GM19395 (cell line): ENCODE measurements around the gene SRPRB.

Experiments used
- ATAC-seq: cut with Tn5 transposase; IDR thresholded peaks from one replicate; pipeline ENCODE4 v1.9.1; 2021; ENCODE audit warnings: mild to moderate bottlenecking, moderate library complexity; ENCODE audit not compliant: unreplicated experiment

The SRPRB gene

DNA sequence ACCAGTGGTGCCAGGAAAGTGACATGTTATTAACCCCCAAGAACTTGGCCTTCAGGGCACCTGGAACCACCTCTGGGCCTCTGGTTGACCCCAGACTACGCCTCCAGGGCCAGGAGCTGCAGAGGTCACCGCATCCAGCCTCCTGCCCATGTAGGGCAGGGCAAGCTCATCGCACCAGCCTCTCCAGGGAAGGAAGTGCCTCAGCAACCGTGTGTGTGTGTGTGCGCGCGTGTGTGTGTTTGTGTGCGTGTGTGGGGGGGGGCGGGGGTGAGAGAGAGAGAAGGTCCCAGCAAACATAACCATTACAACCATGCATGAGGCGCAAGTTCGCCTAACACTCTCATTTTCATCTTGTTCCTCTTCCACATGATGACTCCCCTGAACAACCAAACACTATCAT is 58.3 kb downstream of the SRPRB start:
- no peak for ATAC-seq

DNA sequence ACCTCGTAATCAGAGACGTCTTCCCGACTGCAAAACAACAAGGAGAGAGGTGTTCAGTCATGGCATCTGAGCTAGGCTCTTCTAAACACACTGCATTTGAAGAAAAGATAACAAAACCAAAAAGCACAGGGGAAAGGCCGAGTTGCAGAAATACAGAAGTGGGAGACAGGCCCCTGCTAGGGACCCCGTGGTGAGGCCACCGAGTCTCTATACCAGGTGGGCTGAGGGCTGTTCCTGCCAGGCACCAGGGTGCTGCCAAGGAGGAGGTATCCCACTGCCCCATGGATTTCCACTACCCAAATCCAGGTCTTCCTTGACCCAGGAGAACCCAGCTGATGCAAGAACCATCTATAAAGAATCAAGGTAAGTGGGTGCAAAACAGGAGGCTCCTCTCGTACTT is 59.0 kb downstream of the SRPRB start:
- ATAC-seq: no peak

DNA sequence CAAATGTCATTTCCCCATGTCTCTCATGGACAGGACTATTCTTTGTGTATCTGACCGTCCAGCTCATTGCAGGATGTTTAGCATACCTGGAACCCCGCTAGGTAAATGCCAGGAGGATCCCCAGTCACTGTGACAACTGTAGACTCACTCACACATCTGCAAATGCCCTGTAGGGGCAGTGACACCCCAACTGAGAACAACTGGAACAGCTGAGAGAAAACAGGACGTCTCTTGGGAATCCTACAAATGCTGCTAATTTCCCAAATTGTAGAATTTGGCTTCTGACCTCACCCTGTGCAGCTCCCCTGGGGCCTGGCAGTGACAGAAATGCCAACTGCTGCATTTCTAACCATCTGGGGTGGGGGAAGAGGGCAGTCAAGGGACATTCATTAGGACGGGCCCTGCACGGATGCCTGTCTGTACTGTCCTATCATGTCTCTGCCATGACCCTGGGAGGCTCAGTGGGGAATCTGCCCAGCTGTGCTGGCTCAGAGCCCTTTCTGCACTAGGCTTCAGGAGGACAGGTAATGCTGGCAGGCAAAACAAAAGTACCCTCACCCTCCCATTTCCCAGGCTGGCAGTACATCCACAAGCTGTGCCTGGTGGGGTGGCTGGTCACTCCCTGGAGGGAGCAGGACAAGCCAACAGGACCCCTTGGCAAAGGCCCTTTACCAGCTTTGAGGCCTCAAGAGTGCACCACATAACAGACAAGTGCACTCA is 59.7 kb downstream of the SRPRB start:
- ATAC-seq: no peak

DNA sequence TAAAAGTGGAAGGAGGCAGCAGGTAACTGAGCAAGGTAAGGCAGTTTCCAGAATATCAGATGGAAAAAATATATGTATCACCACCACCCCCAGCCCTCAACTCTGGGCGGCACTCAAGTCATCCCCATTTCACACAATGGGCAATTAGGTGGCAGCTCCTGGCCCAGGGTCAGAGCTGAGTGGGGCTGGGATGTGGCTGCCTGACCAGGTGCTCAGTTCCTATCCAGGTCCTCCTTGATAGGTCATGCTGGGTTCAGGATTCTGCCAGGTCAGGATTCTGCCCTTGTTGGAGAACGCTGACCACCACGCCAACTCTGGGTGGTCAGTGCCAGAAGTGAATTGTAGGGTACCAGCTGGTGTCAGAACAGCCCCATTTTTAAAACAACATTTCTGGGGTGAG is 60.5 kb downstream of the SRPRB start:
- no peak for ATAC-seq

DNA sequence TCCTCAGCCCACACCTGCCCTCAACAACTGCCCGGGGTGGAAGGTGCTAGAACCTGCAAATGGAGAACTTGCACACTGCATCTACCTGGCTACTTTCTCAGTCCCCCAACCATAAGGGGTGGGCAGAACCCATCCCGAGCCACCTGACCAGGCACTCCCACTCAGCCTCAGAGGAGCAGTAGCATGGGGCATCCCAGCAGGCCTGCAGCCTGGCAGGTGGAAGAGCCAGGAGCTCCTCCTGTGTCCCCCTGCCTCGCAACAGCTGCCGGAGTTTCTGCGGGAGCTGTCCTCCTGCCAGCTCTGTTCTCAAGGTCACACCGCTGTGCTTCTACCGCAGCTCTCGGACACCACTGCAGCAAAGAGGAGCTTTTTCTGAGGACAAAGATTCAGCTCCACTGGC is 62.6 kb downstream of the SRPRB start:
- ATAC-seq: no peak

DNA sequence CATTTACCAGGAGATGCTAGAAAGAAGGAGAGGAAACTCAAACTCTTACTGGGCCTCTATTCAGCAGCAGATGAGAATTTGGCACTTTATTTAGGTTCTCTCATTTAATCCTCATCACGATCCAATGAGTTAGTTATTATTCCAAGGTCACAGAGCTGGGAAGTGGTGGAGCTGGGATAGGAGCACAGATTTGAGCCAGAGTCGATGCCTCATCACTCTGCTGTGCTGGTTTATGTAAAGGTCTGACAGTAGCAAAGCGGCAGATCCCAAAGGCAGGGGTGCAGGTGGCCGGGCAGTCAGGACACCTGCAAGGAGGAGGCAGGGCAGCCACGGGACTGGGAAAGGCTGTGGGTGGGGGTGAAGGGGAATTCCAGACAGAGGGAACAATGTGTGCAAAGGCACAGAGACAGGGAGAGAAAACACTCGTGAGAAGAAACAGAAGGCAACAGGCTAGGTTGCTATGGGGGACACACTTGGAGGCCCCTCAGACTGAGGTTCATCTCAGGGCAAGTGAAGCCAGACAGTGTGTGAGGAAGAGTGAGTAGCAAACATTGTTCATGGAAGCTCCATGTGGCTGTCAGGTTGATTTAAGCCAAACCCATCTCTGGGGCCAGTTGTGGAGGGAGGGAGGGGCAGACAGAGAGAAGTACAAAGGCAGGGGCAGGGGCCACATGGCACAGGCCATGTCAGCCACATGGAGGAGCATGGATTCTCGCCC is 63.3 kb downstream of the SRPRB start:
- ATAC-seq: no peak

DNA sequence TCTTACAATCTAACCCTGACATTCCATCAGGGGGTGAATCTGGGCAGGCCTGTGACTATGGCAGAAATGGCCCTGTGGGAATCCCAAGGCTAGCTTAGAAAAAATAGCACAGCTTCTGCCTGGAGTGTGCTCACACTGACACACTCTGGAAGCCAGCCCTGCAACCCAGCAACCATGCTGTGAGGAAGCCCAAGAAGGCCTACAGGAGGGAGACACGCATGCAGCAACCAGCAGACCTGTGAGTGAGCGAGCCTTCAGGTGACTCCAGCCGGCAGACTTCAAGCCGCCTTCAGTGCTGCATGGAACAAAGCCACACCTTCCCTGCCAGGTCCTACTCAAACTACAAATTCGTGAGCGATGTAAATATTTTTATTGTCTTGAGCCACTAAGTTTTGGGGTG is 64.0 kb downstream of the SRPRB start:
- ATAC-seq: no peak

DNA sequence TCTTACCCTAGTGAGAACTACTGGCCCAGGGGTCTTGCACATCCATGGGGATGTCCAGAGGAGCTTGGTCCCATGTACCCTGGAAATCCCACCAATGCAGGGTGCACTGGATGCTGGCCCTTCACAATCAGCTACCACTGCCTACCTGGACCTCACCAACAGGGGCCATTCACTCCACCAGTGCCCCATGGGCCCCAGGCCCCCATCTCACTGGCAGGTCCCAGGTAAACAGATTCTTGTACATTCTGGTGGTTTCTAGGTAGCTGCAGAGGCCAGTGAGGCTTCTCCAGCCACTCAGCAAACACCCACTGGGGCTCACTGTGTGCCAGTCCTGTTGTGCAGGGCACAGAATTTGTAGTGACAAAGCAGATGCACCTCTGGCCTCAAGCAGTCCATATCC is 65.2 kb downstream of the SRPRB start:
- no peak for ATAC-seq
